ENCODE measurements around the gene NAV3.

Gene NAV3

DNA sequence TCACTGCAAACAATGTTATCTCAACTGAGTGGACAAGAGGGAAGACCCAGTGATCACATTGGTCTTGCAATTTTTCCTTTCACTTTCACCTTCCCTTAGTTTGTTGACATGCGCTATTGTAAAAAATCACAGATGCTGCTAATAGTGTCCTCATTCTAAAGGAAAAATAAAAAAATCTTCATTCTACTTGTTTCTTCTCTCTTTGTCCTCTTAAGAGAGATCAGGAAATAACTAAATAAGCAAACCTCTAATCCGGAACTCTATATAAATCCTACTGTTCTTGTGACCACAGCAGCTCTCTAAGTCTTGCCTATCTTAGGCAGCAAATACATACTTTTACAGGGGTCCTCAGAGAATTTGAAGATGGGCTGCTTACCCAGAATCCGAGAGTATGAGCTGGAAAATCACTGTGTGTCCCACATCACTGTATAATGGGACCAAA lies 257.7 kb downstream of the NAV3 start:
- peak overlapping the region; percentile 68 for H3K4me3 ChIP-seq (ENCODE audit: low read length)
- no peaks in the 10 kb centered on the region for H4K20me1 ChIP-seq (ENCODE audit: insufficient read depth, low read length)
- no peak overlapping the region for H3K27ac ChIP-seq (ENCODE audit: low read length)
- no peaks in the 10 kb centered on the region for H3K79me2 ChIP-seq (ENCODE audit: low read length)
- peak overlapping the region; percentile 83 for H3K4me2 ChIP-seq (ENCODE audit: low read length)
- peak overlapping the region; percentile 100 for H2AFZ ChIP-seq (ENCODE audit: low read depth, low read length)
- H3K9me3 ChIP-seq (ENCODE audit: insufficient read depth, low read length) = no peaks in the 10 kb centered on the region
- peak overlapping the region; percentile 59 for H3K9ac ChIP-seq (ENCODE audit: low read length)
- H3K36me3 ChIP-seq (replicated peaks; ENCODE audit: low read depth, low read length) = no peaks in the 10 kb centered on the region
- no peak for TF ChIP-seq EZH2phosphoT487 (IDR thresholded peaks at IDR 0.05; ENCODE audit: low read depth)
- TF ChIP-seq, protein P1, sequence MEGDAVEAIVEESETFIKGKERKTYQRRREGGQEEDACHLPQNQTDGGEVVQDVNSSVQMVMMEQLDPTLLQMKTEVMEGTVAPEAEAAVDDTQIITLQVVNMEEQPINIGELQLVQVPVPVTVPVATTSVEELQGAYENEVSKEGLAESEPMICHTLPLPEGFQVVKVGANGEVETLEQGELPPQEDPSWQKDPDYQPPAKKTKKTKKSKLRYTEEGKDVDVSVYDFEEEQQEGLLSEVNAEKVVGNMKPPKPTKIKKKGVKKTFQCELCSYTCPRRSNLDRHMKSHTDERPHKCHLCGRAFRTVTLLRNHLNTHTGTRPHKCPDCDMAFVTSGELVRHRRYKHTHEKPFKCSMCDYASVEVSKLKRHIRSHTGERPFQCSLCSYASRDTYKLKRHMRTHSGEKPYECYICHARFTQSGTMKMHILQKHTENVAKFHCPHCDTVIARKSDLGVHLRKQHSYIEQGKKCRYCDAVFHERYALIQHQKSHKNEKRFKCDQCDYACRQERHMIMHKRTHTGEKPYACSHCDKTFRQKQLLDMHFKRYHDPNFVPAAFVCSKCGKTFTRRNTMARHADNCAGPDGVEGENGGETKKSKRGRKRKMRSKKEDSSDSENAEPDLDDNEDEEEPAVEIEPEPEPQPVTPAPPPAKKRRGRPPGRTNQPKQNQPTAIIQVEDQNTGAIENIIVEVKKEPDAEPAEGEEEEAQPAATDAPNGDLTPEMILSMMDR (IDR thresholded peaks at IDR 0.05; ENCODE audit: low read depth, low read length) = no peak
- H3K4me1 ChIP-seq (ENCODE audit: low read length) = peaks cover 5% of the 10 kb centered on the region
- H3K27me3 ChIP-seq (ENCODE audit: low read depth, low read length) = no peaks in the 10 kb centered on the region

DNA sequence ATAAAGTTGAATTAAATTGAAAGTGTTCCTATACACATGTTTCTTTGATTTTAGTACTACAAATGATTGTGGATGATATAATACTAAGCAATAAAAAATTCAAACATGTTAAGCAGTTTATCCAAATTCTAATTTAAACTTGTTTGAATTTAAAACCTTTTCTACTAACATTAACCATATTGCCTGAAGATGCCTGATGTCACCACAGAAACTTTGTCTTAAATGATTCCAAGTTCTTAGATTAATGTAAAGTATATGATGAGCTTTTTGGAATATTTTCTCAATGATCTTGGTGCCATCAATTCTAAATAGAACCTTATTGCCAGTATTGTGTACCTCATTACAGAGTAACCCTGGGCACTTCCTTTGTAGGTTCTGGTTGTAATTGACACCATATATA lies 259.6 kb downstream of the NAV3 start:
- peaks cover 5% of the 10 kb centered on the region for H3K4me1 ChIP-seq (ENCODE audit: low read length)
- H3K36me3 ChIP-seq (replicated peaks; ENCODE audit: low read depth, low read length) = no peaks in the 10 kb centered on the region
- TF ChIP-seq EZH2phosphoT487 (IDR thresholded peaks at IDR 0.05; ENCODE audit: low read depth) = no peak
- TF ChIP-seq, protein P1 (IDR thresholded peaks at IDR 0.05; ENCODE audit: low read depth, low read length) = no peak
- H3K9ac ChIP-seq (ENCODE audit: low read length) = no peak overlapping the region
- H4K20me1 ChIP-seq (ENCODE audit: insufficient read depth, low read length) = no peaks in the 10 kb centered on the region
- H3K4me2 ChIP-seq (ENCODE audit: low read length) = no peak overlapping the region
- H3K27ac ChIP-seq (ENCODE audit: low read length) = no peak overlapping the region
- no peak overlapping the region for H2AFZ ChIP-seq (ENCODE audit: low read depth, low read length)
- no peaks in the 10 kb centered on the region for H3K27me3 ChIP-seq (ENCODE audit: low read depth, low read length)
- H3K9me3 ChIP-seq (ENCODE audit: insufficient read depth, low read length) = no peaks in the 10 kb centered on the region
- no peak overlapping the region for H3K4me3 ChIP-seq (ENCODE audit: low read length)
- no peaks in the 10 kb centered on the region for H3K79me2 ChIP-seq (ENCODE audit: low read length)

DNA sequence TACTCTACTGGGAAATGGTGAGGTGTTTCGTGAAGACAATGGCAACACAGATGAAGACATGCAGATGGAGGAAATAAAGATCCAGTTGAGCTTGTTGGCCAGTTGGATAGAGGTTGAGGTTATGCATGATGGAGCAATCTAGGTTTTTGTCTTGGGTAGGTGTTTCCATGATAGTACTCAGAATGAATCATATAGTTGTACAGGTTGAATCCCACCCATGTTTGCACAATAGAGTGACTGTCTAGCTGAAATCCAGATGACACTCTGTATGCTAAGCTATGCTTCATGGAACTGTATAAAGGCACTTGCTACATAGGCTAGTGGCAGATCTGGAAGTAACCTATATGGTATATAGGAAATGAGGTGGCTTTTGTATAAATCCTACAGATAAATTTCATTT lies 264.9 kb downstream of the NAV3 start:
- H3K4me3 ChIP-seq (ENCODE audit: low read length) = no peak overlapping the region
- no peak overlapping the region for H3K9ac ChIP-seq (ENCODE audit: low read length)
- H2AFZ ChIP-seq (ENCODE audit: low read depth, low read length) = no peak overlapping the region
- no peaks in the 10 kb centered on the region for H4K20me1 ChIP-seq (ENCODE audit: insufficient read depth, low read length)
- H3K9me3 ChIP-seq (ENCODE audit: insufficient read depth, low read length) = no peaks in the 10 kb centered on the region
- TF ChIP-seq, protein P1 (IDR thresholded peaks at IDR 0.05; ENCODE audit: low read depth, low read length) = no peak
- TF ChIP-seq EZH2phosphoT487 (IDR thresholded peaks at IDR 0.05; ENCODE audit: low read depth) = no peak
- no peak overlapping the region for H3K27ac ChIP-seq (ENCODE audit: low read length)
- H3K4me1 ChIP-seq (ENCODE audit: low read length) = no peaks in the 10 kb centered on the region
- no peak overlapping the region for H3K4me2 ChIP-seq (ENCODE audit: low read length)
- H3K36me3 ChIP-seq (replicated peaks; ENCODE audit: low read depth, low read length) = no peaks in the 10 kb centered on the region
- H3K27me3 ChIP-seq (ENCODE audit: low read depth, low read length) = no peaks in the 10 kb centered on the region
- no peaks in the 10 kb centered on the region for H3K79me2 ChIP-seq (ENCODE audit: low read length)

DNA sequence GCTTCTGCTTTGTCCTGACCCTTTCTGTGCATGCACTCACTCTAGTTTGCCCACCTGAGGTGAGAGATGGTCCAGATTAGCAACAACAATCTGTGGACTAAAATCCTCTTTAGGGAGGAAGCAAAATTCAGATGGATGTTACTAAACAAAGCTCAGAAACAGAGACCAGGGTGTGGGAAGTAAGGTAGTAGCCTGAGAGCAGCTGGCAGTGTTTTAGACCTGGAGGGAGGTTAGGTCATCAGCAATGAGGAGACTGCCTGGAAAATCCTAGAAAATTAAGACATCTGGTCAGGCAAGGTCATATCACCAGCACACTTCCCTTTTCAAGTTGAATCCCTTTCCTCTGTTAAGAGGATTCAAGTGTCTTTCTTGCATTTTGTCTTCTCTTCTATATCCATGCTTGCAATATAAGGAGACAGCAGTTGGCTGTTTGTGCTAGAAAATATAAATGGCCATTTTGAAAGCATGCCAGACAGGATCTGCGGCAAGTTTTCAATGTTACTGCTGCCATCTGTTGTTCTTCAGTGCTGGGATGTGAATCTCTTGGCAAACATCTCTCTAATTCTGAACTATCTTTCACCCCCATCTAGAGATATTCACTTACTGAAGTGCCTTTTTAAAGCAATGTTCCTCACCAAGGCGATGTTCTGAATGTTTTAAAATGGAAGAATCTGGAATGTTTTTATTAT lies 266.4 kb downstream of the NAV3 start:
- Histone ChIP-seq H2AFZ (ENCODE audit: low read depth, low read length) (no peak overlapping the region), H3K9ac (ENCODE audit: low read length) (no peak overlapping the region), H3K36me3 (replicated peaks; ENCODE audit: low read depth, low read length) (no peaks in the 10 kb centered on the region), H3K4me3 (ENCODE audit: low read length) (no peak overlapping the region), H3K4me2 (ENCODE audit: low read length) (no peak overlapping the region), H4K20me1 (ENCODE audit: insufficient read depth, low read length) (no peaks in the 10 kb centered on the region), H3K4me1 (ENCODE audit: low read length) (no peaks in the 10 kb centered on the region), H3K27ac (ENCODE audit: low read length) (no peak overlapping the region), H3K27me3 (ENCODE audit: low read depth, low read length) (no peaks in the 10 kb centered on the region), H3K9me3 (ENCODE audit: insufficient read depth, low read length) (no peaks in the 10 kb centered on the region), H3K79me2 (ENCODE audit: low read length) (no peaks in the 10 kb centered on the region)
- TF ChIP-seq, protein P1 (IDR thresholded peaks at IDR 0.05; ENCODE audit: low read depth, low read length) = no peak
- TF ChIP-seq EZH2phosphoT487 (IDR thresholded peaks at IDR 0.05; ENCODE audit: low read depth) = no peak

Measured in OCI-LY3 (cell line).